WTC11 (cell line): ENCODE data around the gene SNAP25. TPM values are rescaled to one million over a fixed set of nuclear protein-coding genes. Genes with fewer than 3 reads are reported as not detected.

ENCODE experiments used
- ATAC-seq: fragments of 200-7000 bp; cut with Tn5 transposase; 2 replicates; pipeline ENCODE4 v1.10.0; 2021; ENCODE audit warnings: mild to moderate bottlenecking, moderate library complexity
- CTCF ChIA-PET: fragments of 300-600 bp; sonication (Branson Sonifier 250); formaldehyde crosslinking; loops from one replicate; lab custom pipeline; 2021; ENCODE audit warnings: antibody characterized with exemption; lab: Charles Lee
- POLR2A ChIA-PET: fragments of 350-600 bp; sonication (Branson Sonifier 250); formaldehyde crosslinking; loops from one replicate; lab custom pipeline; 2021; ENCODE audit warnings: antibody characterized with exemption; lab: Charles Lee
- DNase-seq: peaks from one replicate; pipeline ENCODE4 v3.0.0; 2021; ENCODE audit warnings: low spot score
- H3K27ac Mint-ChIP-seq: 2 replicates; pipeline ENCODE4 v1.8.0; 2021; ENCODE audit warnings: mixed read lengths
- H3K27me3 Mint-ChIP-seq: 2 replicates; pipeline ENCODE4 v1.8.0; 2021; ENCODE audit warnings: low read depth, mild to moderate bottlenecking, moderate library complexity, mixed read lengths
- H3K36me3 Mint-ChIP-seq: 2 replicates; pipeline ENCODE4 v1.8.0; 2021; ENCODE audit warnings: mixed read lengths
- H3K4me1 Mint-ChIP-seq: 2 replicates; pipeline ENCODE4 v1.8.0; 2022; ENCODE audit warnings: mixed read lengths
- H3K4me3 Mint-ChIP-seq: 2 replicates; pipeline ENCODE4 v1.8.0; 2021; ENCODE audit warnings: mild to moderate bottlenecking, moderate library complexity, mixed read lengths
- H3K9me3 Mint-ChIP-seq: 2 replicates; pipeline ENCODE4 v1.8.0; 2021; ENCODE audit warnings: mixed read lengths
- CDX4 ChIP-seq: fragments of 250-450 bp; sonication (Bioruptor Pico); IDR thresholded peaks from 2 replicates; pipeline ENCODE4 v1.9.0; 2021; ENCODE audit warnings: moderate library complexity, mild to moderate bottlenecking, inconsistent platforms, borderline replicate concordance
- CREM ChIP-seq: sonication (generic); formaldehyde crosslinking; IDR thresholded peaks from 2 replicates; pipeline ENCODE4 v1.8.1; 2022; ENCODE audit warnings: mild to moderate bottlenecking, missing genetic modification reagents, moderate library complexity
- HMGXB4 ChIP-seq: sonication (generic); formaldehyde crosslinking; IDR thresholded peaks from 2 replicates; pipeline ENCODE4 v1.8.1; 2023; ENCODE audit warnings: mild to moderate bottlenecking, moderate library complexity, missing genetic modification reagents
- IRF1 ChIP-seq: sonication (generic); formaldehyde crosslinking; IDR thresholded peaks from 2 replicates; pipeline ENCODE4 v1.8.0; 2023; ENCODE audit warnings: missing genetic modification reagents
- NFATC4 ChIP-seq: fragments of 250-450 bp; sonication (Bioruptor Pico); IDR thresholded peaks from 2 replicates; pipeline ENCODE4 v1.9.0; 2021; ENCODE audit warnings: mild to moderate bottlenecking
- NFE2L1 ChIP-seq: sonication (generic); formaldehyde crosslinking; IDR thresholded peaks from 2 replicates; pipeline ENCODE4 v1.8.1; 2023; ENCODE audit warnings: missing genetic modification reagents
- PRDM15 ChIP-seq: sonication (generic); formaldehyde crosslinking; IDR thresholded peaks from 2 replicates; pipeline ENCODE4 v1.8.0; 2022; ENCODE audit warnings: missing genetic modification reagents
- RORB ChIP-seq: fragments of 250-450 bp; sonication (Bioruptor Pico); IDR thresholded peaks from 2 replicates; pipeline ENCODE4 v1.9.0; 2021; ENCODE audit warnings: mild to moderate bottlenecking
- SMAD3 ChIP-seq: sonication (generic); formaldehyde crosslinking; IDR thresholded peaks from 2 replicates; pipeline ENCODE4 v1.8.0; 2022; ENCODE audit warnings: missing genetic modification reagents, mild to moderate bottlenecking, borderline replicate concordance
- SMAD4 ChIP-seq: sonication (generic); formaldehyde crosslinking; IDR thresholded peaks from 2 replicates; pipeline ENCODE4 v1.8.0; 2022; ENCODE audit warnings: mild to moderate bottlenecking, missing genetic modification reagents
- SOX15 ChIP-seq: fragments of 250-450 bp; sonication (Bioruptor Pico); IDR thresholded peaks from 2 replicates; pipeline ENCODE4 v1.9.0; 2021; ENCODE audit warnings: mild to moderate bottlenecking
- USF2 ChIP-seq: sonication (generic); formaldehyde crosslinking; IDR thresholded peaks from 2 replicates; pipeline ENCODE4 v1.8.1; 2023; ENCODE audit warnings: mild to moderate bottlenecking, missing genetic modification reagents, moderate library complexity
- ZNF219 ChIP-seq: sonication (generic); formaldehyde crosslinking; IDR thresholded peaks from 2 replicates; pipeline ENCODE4 v1.8.0; 2023; ENCODE audit warnings: missing genetic modification reagents, mild to moderate bottlenecking, borderline replicate concordance
- ZNF232 ChIP-seq: sonication (generic); formaldehyde crosslinking; IDR thresholded peaks from 2 replicates; pipeline ENCODE4 v1.8.0; 2022; ENCODE audit warnings: mild to moderate bottlenecking, missing genetic modification reagents
- ZNF396 ChIP-seq: fragments of 250-450 bp; sonication (Bioruptor Pico); IDR thresholded peaks from 2 replicates; pipeline ENCODE4 v1.8.0; 2021; ENCODE audit warnings: mild to moderate bottlenecking, moderate library complexity, borderline replicate concordance
- ZNF416 ChIP-seq: fragments of 250-450 bp; sonication (Bioruptor Pico); IDR thresholded peaks from 2 replicates; pipeline ENCODE4 v1.9.0; 2021; ENCODE audit warnings: mild to moderate bottlenecking, inconsistent platforms
- total RNA-seq: library from RNA; stranded (reverse); gene quantifications from 3 replicates; pipeline ENCODE4 v1.2.3, GENCODE V29; 2021
- TF ChIP-seq, protein P1 (sequence below): fragments of 200-600 bp; IDR thresholded peaks from 2 replicates; pipeline ENCODE4 v1.8.0; 2022; ENCODE audit warnings: antibody characterized with exemption
- TF ChIP-seq, protein P2 (sequence below): sonication (generic); formaldehyde crosslinking; IDR thresholded peaks from 2 replicates; pipeline ENCODE4 v1.8.1; 2022; ENCODE audit warnings: low read depth, mild to moderate bottlenecking, moderate library complexity, missing genetic modification reagents, borderline replicate concordance
- TF ChIP-seq, protein P3 (sequence below): fragments of 250-450 bp; sonication (Bioruptor Pico); IDR thresholded peaks from 2 replicates; pipeline ENCODE4 v1.9.0; 2021; ENCODE audit warnings: mild to moderate bottlenecking, borderline replicate concordance

Gene SNAP25
- total RNA-seq, 1 experiment from 2014 or later, result 0.72 TPM

DNA sequence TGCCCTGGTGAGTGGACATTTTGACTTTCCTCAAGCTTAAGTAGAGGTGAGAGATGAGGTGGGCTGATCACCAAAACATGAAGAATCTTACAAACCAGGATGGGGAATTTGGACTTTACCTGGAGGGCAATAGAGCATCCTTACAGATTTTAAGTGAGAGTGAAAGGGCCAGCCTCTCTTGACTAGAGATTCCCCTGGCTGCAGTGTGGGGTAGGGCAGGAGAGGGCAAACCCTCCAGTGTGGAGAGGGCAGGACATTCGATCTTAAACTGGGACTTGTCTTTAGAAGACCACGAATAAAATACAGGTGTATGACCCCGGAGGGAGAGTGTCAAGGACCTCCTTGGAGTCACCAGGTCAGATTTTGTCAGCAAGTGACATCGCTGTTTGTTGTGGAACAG, 105.1 kb downstream of the SNAP25 start (continued):
- TF ChIP-seq PRDM15 (CRISPR knock-in tag) (no peak), NFATC4 (CRISPR knock-in tag) (no peak), ZNF396 (no peak), USF2 (CRISPR knock-in tag) (no peak), CREM (CRISPR knock-in tag) (no peak)
- TF ChIP-seq, all 79 proteins: peak for 0

GRCh38 chr20:10324198-10324847, 105.7 kb downstream of the SNAP25 start:
- Mint-ChIP-seq H3K9me3 (peaks cover 7% of the 10 kb centered on the region; the same call in 1 of the 2 replicates), H3K36me3 (no peaks in the 10 kb centered on the region), H3K4me1 (peaks cover 19% of the 10 kb centered on the region), H3K4me3 (no peak overlapping the region), H3K27me3 (no peaks in the 10 kb centered on the region; the same call in 1 of the 2 replicates), H3K27ac (no peak overlapping the region)
- ATAC-seq, result no peak
- ChIA-PET POLR2A (interaction anchor here (0.6 kb wide), 1 partner anchor 328 kb away, joined by 3 read pairs; no protein-coding TSS in a partner anchor), CTCF (no interaction called here)
- no peak for DNase-seq
- TF ChIP-seq, protein P1, sequence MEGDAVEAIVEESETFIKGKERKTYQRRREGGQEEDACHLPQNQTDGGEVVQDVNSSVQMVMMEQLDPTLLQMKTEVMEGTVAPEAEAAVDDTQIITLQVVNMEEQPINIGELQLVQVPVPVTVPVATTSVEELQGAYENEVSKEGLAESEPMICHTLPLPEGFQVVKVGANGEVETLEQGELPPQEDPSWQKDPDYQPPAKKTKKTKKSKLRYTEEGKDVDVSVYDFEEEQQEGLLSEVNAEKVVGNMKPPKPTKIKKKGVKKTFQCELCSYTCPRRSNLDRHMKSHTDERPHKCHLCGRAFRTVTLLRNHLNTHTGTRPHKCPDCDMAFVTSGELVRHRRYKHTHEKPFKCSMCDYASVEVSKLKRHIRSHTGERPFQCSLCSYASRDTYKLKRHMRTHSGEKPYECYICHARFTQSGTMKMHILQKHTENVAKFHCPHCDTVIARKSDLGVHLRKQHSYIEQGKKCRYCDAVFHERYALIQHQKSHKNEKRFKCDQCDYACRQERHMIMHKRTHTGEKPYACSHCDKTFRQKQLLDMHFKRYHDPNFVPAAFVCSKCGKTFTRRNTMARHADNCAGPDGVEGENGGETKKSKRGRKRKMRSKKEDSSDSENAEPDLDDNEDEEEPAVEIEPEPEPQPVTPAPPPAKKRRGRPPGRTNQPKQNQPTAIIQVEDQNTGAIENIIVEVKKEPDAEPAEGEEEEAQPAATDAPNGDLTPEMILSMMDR, result no peak
- TF ChIP-seq SMAD3, result no peak
- no peak for TF ChIP-seq CDX4
- no peak for TF ChIP-seq ZNF219 (CRISPR knock-in tag)
- no peak for TF ChIP-seq SMAD4
- no peak for TF ChIP-seq RORB
- TF ChIP-seq, protein P2, sequence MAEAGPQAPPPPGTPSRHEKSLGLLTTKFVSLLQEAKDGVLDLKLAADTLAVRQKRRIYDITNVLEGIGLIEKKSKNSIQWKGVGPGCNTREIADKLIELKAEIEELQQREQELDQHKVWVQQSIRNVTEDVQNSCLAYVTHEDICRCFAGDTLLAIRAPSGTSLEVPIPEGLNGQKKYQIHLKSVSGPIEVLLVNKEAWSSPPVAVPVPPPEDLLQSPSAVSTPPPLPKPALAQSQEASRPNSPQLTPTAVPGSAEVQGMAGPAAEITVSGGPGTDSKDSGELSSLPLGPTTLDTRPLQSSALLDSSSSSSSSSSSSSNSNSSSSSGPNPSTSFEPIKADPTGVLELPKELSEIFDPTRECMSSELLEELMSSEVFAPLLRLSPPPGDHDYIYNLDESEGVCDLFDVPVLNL (CRISPR knock-in tag), result no peak
- TF ChIP-seq ZNF416 (CRISPR knock-in tag), result no peak
- TF ChIP-seq SOX15 (CRISPR knock-in tag), result no peak
- TF ChIP-seq ZNF232 (CRISPR knock-in tag), result no peak
- no peak for TF ChIP-seq NFE2L1 (CRISPR knock-in tag)
- no peak for TF ChIP-seq USF2 (CRISPR knock-in tag)
- TF ChIP-seq, protein P3, sequence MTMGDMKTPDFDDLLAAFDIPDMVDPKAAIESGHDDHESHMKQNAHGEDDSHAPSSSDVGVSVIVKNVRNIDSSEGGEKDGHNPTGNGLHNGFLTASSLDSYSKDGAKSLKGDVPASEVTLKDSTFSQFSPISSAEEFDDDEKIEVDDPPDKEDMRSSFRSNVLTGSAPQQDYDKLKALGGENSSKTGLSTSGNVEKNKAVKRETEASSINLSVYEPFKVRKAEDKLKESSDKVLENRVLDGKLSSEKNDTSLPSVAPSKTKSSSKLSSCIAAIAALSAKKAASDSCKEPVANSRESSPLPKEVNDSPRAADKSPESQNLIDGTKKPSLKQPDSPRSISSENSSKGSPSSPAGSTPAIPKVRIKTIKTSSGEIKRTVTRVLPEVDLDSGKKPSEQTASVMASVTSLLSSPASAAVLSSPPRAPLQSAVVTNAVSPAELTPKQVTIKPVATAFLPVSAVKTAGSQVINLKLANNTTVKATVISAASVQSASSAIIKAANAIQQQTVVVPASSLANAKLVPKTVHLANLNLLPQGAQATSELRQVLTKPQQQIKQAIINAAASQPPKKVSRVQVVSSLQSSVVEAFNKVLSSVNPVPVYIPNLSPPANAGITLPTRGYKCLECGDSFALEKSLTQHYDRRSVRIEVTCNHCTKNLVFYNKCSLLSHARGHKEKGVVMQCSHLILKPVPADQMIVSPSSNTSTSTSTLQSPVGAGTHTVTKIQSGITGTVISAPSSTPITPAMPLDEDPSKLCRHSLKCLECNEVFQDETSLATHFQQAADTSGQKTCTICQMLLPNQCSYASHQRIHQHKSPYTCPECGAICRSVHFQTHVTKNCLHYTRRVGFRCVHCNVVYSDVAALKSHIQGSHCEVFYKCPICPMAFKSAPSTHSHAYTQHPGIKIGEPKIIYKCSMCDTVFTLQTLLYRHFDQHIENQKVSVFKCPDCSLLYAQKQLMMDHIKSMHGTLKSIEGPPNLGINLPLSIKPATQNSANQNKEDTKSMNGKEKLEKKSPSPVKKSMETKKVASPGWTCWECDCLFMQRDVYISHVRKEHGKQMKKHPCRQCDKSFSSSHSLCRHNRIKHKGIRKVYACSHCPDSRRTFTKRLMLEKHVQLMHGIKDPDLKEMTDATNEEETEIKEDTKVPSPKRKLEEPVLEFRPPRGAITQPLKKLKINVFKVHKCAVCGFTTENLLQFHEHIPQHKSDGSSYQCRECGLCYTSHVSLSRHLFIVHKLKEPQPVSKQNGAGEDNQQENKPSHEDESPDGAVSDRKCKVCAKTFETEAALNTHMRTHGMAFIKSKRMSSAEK (CRISPR knock-in tag), result no peak
- TF ChIP-seq ZNF396, result no peak
- TF ChIP-seq IRF1, result no peak
- TF ChIP-seq HMGXB4 (CRISPR knock-in tag), result no peak
